ACC112 (cell line): ENCODE data around the gene PRSS27.

Experiments used
- H2AFZ ChIP-seq: fragments of 200-600 bp; sonication (generic); one replicate; pipeline ENCODE4 v1.6.0; 2017; ENCODE audit warnings: antibody characterized with exemption, low read length; ENCODE audit not compliant: unreplicated experiment
- H3K27ac ChIP-seq: fragments of 200-600 bp; sonication (generic); 2 replicates; pipeline ENCODE4 v1.5.1; 2014; ENCODE audit warnings: low read depth, mild to moderate bottlenecking, antibody characterized with exemption, low read length, moderate library complexity
- H3K27me3 ChIP-seq: fragments of 200-600 bp; sonication (generic); 2 replicates; pipeline ENCODE4 v1.6.1; 2014; ENCODE audit warnings: mild to moderate bottlenecking, antibody characterized with exemption, low read length, moderate library complexity, mixed read lengths; ENCODE audit not compliant: insufficient read depth
- H3K36me3 ChIP-seq: fragments of 200-600 bp; sonication (generic); 2 replicates; pipeline ENCODE4 v1.6.1; 2016; ENCODE audit warnings: mild to moderate bottlenecking, antibody characterized with exemption, low read length, moderate library complexity, mixed read lengths; ENCODE audit not compliant: insufficient read depth
- H3K4me1 ChIP-seq: fragments of 200-600 bp; sonication (generic); one replicate; pipeline ENCODE4 v1.6.1; 2016; ENCODE audit warnings: low read length, mixed read lengths; ENCODE audit not compliant: insufficient read depth, unreplicated experiment, control insufficient read depth
- H3K4me3 ChIP-seq: fragments of 200-600 bp; sonication (generic); 2 replicates; pipeline ENCODE4 v1.5.1; 2014; ENCODE audit warnings: mild to moderate bottlenecking, low read depth, low read length
- H3K79me2 ChIP-seq: fragments of 200-600 bp; sonication (generic); one replicate; pipeline ENCODE4 v1.6.0; 2016; ENCODE audit warnings: low read length; ENCODE audit not compliant: control insufficient read depth, unreplicated experiment, insufficient read depth

PRSS27 gene

GRCh38 chr16:2713523-2713922 is 6.5 kb downstream of the PRSS27 start:
- Histone ChIP-seq H3K79me2 (no peaks in the 10 kb centered on the region), H3K4me3 (no peak overlapping the region), H3K36me3 (peaks cover 3% of the 10 kb centered on the region; the same call in 1 of the 2 replicates), H3K27me3 (no peaks in the 10 kb centered on the region), H3K27ac (no peak overlapping the region), H3K4me1 (no peaks in the 10 kb centered on the region), H2AFZ (no peak overlapping the region)

- H3K36me3 ChIP-seq, result peaks cover 3% of the 10 kb centered on the region; the same call in 1 of the 2 replicates
- no peaks in the 10 kb centered on the region for H3K79me2 ChIP-seq
- H3K4me1 ChIP-seq, result no peaks in the 10 kb centered on the region
- no peak overlapping the region for H2AFZ ChIP-seq
- no peaks in the 10 kb centered on the region for H3K27me3 ChIP-seq
- H3K4me3 ChIP-seq, result no peak overlapping the region
- H3K27ac ChIP-seq, result no peak overlapping the region
Measured at GRCh38 chr16:2712546-2712945, 7.5 kb downstream of the PRSS27 start.

- Histone ChIP-seq H3K4me3 (no peak overlapping the region), H3K27ac (no peak overlapping the region), H2AFZ (no peak overlapping the region), H3K27me3 (no peaks in the 10 kb centered on the region), H3K36me3 (peaks cover 3% of the 10 kb centered on the region; the same call in 1 of the 2 replicates), H3K79me2 (no peaks in the 10 kb centered on the region), H3K4me1 (no peaks in the 10 kb centered on the region)
Measured at GRCh38 chr16:2712063-2712441, 8.0 kb downstream of the PRSS27 start.

GRCh38 chr16:2711370-2712062 is 8.5 kb downstream of the PRSS27 start:
- H3K4me1 ChIP-seq, result no peaks in the 10 kb centered on the region

DNA sequence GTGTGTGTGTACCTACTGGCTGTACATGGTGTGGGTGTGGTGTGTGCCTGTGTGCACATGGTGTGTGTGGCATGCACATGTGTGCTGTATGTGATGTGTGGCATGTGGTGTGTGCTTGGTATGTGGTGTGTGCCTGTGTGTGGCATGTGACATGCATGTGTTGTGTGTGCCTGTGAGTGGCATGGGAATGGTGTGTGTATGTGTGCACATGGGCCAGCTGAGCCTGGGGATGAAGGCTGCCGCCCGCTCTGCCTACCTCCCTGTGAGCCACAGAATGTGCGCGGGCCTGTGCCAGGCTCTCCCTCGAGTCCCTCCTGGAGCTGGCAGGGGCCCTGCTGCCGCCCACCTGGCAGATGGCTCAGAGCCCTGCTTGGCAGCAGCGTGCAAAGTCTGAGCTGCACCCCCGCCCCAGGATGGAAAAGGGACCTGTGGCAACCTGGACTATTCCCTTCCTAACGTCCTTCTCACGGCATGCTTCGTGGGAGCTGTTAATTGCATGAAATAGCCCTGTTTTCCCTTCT is 9.3 kb downstream of the PRSS27 start:
- H3K27me3 ChIP-seq, result no peaks in the 10 kb centered on the region
- no peak overlapping the region for H3K27ac ChIP-seq
- H3K4me3 ChIP-seq, result no peak overlapping the region
- no peak overlapping the region for H2AFZ ChIP-seq
- peaks cover 3% of the 10 kb centered on the region; the same call in 1 of the 2 replicates for H3K36me3 ChIP-seq
- H3K79me2 ChIP-seq, result no peaks in the 10 kb centered on the region
- no peaks in the 10 kb centered on the region for H3K4me1 ChIP-seq

More at GRCh38 chr16:2711370-2712062, 8.5 kb downstream of the PRSS27 start:
- Histone ChIP-seq H3K27ac (no peak overlapping the region), H3K27me3 (no peaks in the 10 kb centered on the region), H3K79me2 (no peaks in the 10 kb centered on the region), H3K4me3 (no peak overlapping the region), H2AFZ (no peak overlapping the region), H3K36me3 (peaks cover 3% of the 10 kb centered on the region; the same call in 1 of the 2 replicates)

GRCh38 chr16:2710021-2710710 is 9.9 kb downstream of the PRSS27 start:
- no peaks in the 10 kb centered on the region for H3K4me1 ChIP-seq
- H3K36me3 ChIP-seq, result peaks cover 3% of the 10 kb centered on the region; the same call in 1 of the 2 replicates
- H2AFZ ChIP-seq, result no peak overlapping the region
- H3K79me2 ChIP-seq, result no peaks in the 10 kb centered on the region
- no peak overlapping the region for H3K4me3 ChIP-seq
- H3K27me3 ChIP-seq, result no peaks in the 10 kb centered on the region
- H3K27ac ChIP-seq, result no peak overlapping the region

DNA sequence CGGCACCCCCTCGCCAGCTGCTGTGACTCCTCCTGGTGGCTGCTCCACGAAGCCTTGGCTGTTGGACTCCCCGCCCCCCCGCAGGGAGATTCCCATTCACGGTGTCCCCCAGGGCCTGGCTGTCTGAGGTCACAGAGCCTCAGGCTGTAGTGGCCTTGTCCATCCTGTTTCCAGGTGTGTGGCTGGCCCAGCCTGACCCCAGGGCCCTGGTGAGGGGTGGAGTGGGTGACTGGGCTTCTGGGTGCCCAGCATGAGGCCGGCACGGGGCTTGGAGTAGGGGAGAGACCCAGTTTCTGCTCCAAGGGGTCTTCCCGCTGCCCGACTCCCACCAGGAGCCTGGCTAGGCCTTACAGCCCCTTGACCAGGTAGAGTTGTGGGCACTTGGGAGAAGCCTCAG is 10.4 kb downstream of the PRSS27 start:
- Histone ChIP-seq H3K4me3 (no peak overlapping the region), H3K36me3 (peaks cover 3% of the 10 kb centered on the region; the same call in 1 of the 2 replicates), H3K27me3 (no peaks in the 10 kb centered on the region), H3K27ac (no peak overlapping the region), H3K79me2 (no peaks in the 10 kb centered on the region), H3K4me1 (no peaks in the 10 kb centered on the region), H2AFZ (no peak overlapping the region)

DNA sequence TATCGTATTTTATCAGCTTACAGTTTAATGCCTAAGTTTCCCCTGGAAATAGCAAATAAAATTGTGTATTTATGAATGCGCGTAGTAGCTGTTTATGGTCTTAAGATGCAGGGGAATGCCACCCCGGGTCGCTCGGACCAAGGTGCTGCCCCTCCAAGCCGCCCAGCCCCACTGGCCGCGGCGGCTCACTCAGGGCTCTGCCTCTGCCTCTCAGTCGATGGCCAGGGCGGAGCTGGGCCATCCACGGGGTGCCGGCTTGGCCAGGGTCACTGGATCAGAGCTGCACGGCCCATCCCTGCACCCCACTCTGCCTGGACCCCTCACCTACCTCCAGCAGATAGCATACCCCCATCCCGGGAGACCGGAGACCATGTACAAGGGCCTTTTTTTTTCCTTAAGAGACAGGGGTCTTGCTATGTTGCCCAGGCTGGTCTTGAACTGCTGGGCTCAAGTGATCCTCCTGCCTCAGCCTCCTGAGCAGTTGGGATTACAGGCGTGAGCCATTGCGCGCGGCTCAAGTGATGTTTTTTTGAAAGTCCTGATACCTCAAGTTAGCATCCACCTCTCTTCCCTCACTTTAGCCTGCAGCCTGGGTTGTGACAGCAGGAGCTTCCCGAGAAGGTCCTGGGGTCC is 11.0 kb downstream of the PRSS27 start:
- no peaks in the 10 kb centered on the region for H3K27me3 ChIP-seq
- H3K4me1 ChIP-seq, result no peaks in the 10 kb centered on the region
- H3K27ac ChIP-seq, result no peak overlapping the region
- no peaks in the 10 kb centered on the region for H3K79me2 ChIP-seq
- H3K36me3 ChIP-seq, result peaks cover 3% of the 10 kb centered on the region; the same call in 1 of the 2 replicates
- H2AFZ ChIP-seq, result no peak overlapping the region
- no peak overlapping the region for H3K4me3 ChIP-seq

DNA sequence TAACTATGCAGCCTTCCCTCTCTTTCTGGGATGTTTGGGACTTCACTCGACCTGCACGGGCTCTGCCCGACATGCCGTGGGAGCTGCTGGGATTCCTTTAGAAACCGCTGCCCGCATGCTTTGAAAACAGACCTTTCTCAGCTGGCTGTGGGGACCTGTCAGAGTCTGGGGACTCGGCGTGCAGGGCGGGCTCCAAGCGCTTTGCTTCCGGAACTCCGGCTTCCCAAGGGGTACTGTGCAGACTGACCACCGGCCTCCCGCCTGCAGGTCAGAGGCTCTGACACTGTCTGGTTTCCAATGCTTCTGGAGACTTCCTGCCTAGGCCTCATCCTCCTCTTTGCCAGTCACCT is 11.8 kb downstream of the PRSS27 start:
- Histone ChIP-seq H3K27me3 (no peaks in the 10 kb centered on the region), H3K79me2 (no peaks in the 10 kb centered on the region), H3K36me3 (peaks cover 3% of the 10 kb centered on the region; the same call in 1 of the 2 replicates), H3K4me1 (no peaks in the 10 kb centered on the region), H2AFZ (no peak overlapping the region), H3K4me3 (no peak overlapping the region), H3K27ac (no peak overlapping the region)

DNA sequence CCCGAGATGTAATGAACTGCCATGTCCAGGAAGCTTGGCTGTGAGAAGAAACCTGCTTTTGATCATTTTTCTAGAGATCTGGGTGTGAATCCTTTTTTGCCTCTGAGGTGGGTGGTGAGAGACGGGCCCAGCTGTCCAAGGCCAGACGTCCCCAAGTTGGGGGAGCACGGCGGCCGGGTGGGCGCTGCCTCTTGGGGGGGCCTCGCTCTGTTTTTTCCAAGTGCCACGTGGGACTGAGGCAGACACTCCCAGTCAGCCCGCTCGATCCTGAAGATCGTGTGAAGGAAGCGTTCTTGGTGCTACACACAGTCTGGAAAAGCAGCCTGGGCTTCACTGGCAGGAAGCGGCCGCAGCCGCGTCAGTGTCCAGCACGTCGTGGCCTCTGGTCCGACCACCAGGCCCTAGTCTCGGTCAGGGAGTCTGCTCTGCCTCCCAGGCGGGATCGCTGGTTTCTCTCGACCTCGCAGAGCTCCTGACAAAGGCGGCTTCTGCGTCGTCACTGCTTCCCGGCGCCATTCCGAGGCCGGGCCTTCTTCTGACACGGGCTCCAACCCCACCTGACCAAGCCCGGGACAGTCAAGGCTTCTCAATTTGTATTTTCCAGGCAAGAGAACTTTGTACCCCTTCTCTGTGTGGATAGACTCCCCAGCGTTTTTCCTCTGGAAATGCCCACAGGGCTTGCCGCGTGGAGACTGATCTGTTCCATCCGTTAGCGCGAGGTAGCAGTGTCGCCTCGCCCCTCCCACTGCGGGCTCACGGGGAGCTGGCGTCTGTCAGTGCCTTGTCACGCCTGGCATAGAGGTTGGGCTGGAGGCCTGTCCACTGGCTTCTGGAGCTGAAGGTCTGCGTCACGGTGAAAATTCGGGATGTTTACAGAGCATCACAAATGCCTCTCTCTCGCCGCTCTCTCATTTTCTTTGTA is 12.4 kb downstream of the PRSS27 start:
- no peak overlapping the region for H2AFZ ChIP-seq
- H3K27me3 ChIP-seq, result no peaks in the 10 kb centered on the region
- H3K79me2 ChIP-seq, result no peaks in the 10 kb centered on the region
- H3K36me3 ChIP-seq, result peaks cover 3% of the 10 kb centered on the region; the same call in 1 of the 2 replicates
- H3K27ac ChIP-seq, result no peak overlapping the region
- H3K4me3 ChIP-seq, result no peak overlapping the region
- H3K4me1 ChIP-seq, result no peaks in the 10 kb centered on the region
